ENCODE data around the gene ITSN1. TPM values are rescaled to one million over a fixed set of nuclear protein-coding genes. Genes with fewer than 3 reads are reported as not detected.

The ITSN1 gene
- total RNA-seq, 1 experiment from 2014 or later = 50.3 TPM

GRCh38 chr21:33836408-33836807 lies 194.1 kb downstream of the ITSN1 start:
- DNase-seq (ENCODE audit: low read depth, low spot score) = no peak

GRCh38 chr21:33839167-33839716 lies 196.9 kb downstream of the ITSN1 start:
- no TSS peak for BruUV-seq (replicated peaks)
- H3K27ac ChIP-seq (ENCODE audit: low read length) = no peak overlapping the region
- DNase-seq (ENCODE audit: low read depth, low spot score) (no peak), ATAC-seq (no peak)
- peaks cover 2% of the 10 kb centered on the region; the same call in 1 of the 2 replicates for H3K36me3 ChIP-seq (ENCODE audit: control insufficient read depth, insufficient read depth, low read length)
- intact Hi-C loops (cut with micrococcal nuclease; ENCODE audit: unreplicated experiment) = no loop called here
- H3K27me3 ChIP-seq (ENCODE audit: control insufficient read depth, insufficient read depth, low read length) = no peaks in the 10 kb centered on the region
- POLR2A ChIA-PET = interaction anchor here (0.5 kb wide), 1 partner anchor 13 kb away, joined by 8 read pairs; no protein-coding TSS in a partner anchor
- in situ Hi-C loops (cut with HindIII; ENCODE audit: low pct_unique_long_range_greater_than_20kb, low sequenced_read_pairs) = no loop called here
- CTCF ChIA-PET = no interaction called here
- H3K4me1 ChIP-seq (ENCODE audit: control insufficient read depth, insufficient read depth, low read length) = no peaks in the 10 kb centered on the region
- no peaks in the 10 kb centered on the region for H3K9me3 ChIP-seq (ENCODE audit: control insufficient read depth, insufficient read depth, low read depth, low read length)
- TF ChIP-seq CTCF (IDR thresholded peaks at IDR 0.05) = no peak
- TF ChIP-seq POLR2AphosphoS5 (IDR thresholded peaks at IDR 0.05; ENCODE audit: low read depth, low read length) = no peak
- no peak for TF ChIP-seq REST (IDR thresholded peaks at IDR 0.05; ENCODE audit: insufficient read depth in 1 of 2, low read depth in 2 of 2, low read length in 1 of 2)
- TF ChIP-seq SIN3A (IDR thresholded peaks at IDR 0.05; ENCODE audit: borderline replicate concordance, insufficient read depth, low read depth, low read length) = no peak
- TF ChIP-seq TCF7L2 (IDR thresholded peaks at IDR 0.05; ENCODE audit: low read depth, low read length) = no peak
- H3K4me3 ChIP-seq (ENCODE audit: low read depth in 2 of 2, low read length in 2 of 2) = no peak overlapping the region

More at GRCh38 chr21:33836408-33836807, 194.1 kb downstream of the ITSN1 start:
- Histone ChIP-seq H3K4me3 (ENCODE audit: low read depth in 2 of 2, low read length in 2 of 2) (no peak overlapping the region), H3K4me1 (ENCODE audit: control insufficient read depth, insufficient read depth, low read length) (no peaks in the 10 kb centered on the region), H3K36me3 (ENCODE audit: control insufficient read depth, insufficient read depth, low read length) (peaks cover 2% of the 10 kb centered on the region; the same call in 1 of the 2 replicates), H3K27ac (ENCODE audit: low read length) (no peak overlapping the region), H3K9me3 (ENCODE audit: control insufficient read depth, insufficient read depth, low read depth, low read length) (no peaks in the 10 kb centered on the region), H3K27me3 (ENCODE audit: control insufficient read depth, insufficient read depth, low read length) (no peaks in the 10 kb centered on the region)
- TF ChIP-seq CTCF (IDR thresholded peaks at IDR 0.05) = no peak
- no peak for TF ChIP-seq REST (IDR thresholded peaks at IDR 0.05; ENCODE audit: insufficient read depth in 1 of 2, low read depth in 2 of 2, low read length in 1 of 2)
- no peak for TF ChIP-seq TCF7L2 (IDR thresholded peaks at IDR 0.05; ENCODE audit: low read depth, low read length)
- no peak for TF ChIP-seq SIN3A (IDR thresholded peaks at IDR 0.05; ENCODE audit: borderline replicate concordance, insufficient read depth, low read depth, low read length)
- TF ChIP-seq POLR2AphosphoS5 (IDR thresholded peaks at IDR 0.05; ENCODE audit: low read depth, low read length) = no peak
- ATAC-seq = no peak
- in situ Hi-C loops (cut with HindIII; ENCODE audit: low pct_unique_long_range_greater_than_20kb, low sequenced_read_pairs) (no loop called here), intact Hi-C loops (cut with micrococcal nuclease; ENCODE audit: unreplicated experiment) (no loop called here)
- BruUV-seq (replicated peaks) = no TSS peak
- CTCF ChIA-PET = no interaction called here
- POLR2A ChIA-PET = no interaction called here
